UCSD-AML1 (cell line): ENCODE data around the gene CCDC40.

ENCODE experiments used
- DNase-seq: peaks from one replicate; lab custom pipeline; 2025; ENCODE audit not compliant: unreplicated experiment; lab: John Stamatoyannopoulos, UW

The CCDC40 gene

GRCh38 chr17:80018917-80019651 is 17.4 kb upstream of the CCDC40 start:
- DNase-seq, result no peak

- no peak for DNase-seq
Observed at GRCh38 chr17:80021600-80021999, 14.8 kb upstream of the CCDC40 start.

- DNase-seq, result no peak
Observed at GRCh38 chr17:80023481-80024205, 12.8 kb upstream of the CCDC40 start.

GRCh38 chr17:80024206-80024972 is 12.1 kb upstream of the CCDC40 start:
- DNase-seq, result no peak

- DNase-seq, result no peak
Observed at GRCh38 chr17:80025140-80025539, 11.3 kb upstream of the CCDC40 start.

- no peak for DNase-seq
Observed at GRCh38 chr17:80025796-80026195, 10.6 kb upstream of the CCDC40 start.

GRCh38 chr17:80026359-80027042 is 9.9 kb upstream of the CCDC40 start:
- no peak for DNase-seq

GRCh38 chr17:80027043-80027435 is 9.4 kb upstream of the CCDC40 start:
- no peak for DNase-seq

GRCh38 chr17:80028030-80028429 is 8.4 kb upstream of the CCDC40 start:
- no peak for DNase-seq

- DNase-seq, result no peak
Observed at GRCh38 chr17:80029258-80029974, 7.0 kb upstream of the CCDC40 start.

- DNase-seq, result no peak
Observed at GRCh38 chr17:80030730-80031410, 5.6 kb upstream of the CCDC40 start.

- DNase-seq, result no peak
Observed at GRCh38 chr17:80031691-80032430, 4.6 kb upstream of the CCDC40 start.

GRCh38 chr17:80032614-80033171 is 3.7 kb upstream of the CCDC40 start:
- no peak for DNase-seq

- no peak for DNase-seq
Observed at GRCh38 chr17:80033840-80034239, 2.6 kb upstream of the CCDC40 start.

GRCh38 chr17:80034791-80035686 is 1.4 kb upstream of the CCDC40 start:
- DNase-seq, result no peak

- no peak for DNase-seq
Observed at GRCh38 chr17:80035687-80035936, 830 bp upstream of the CCDC40 start, which contains the start of gene TBC1D16. TBC1D16 (minus strand) TSS chr17:80035872; CDS start chr17:80013547, 22,325 bp downstream.

GRCh38 chr17:80036715-80037477 is 454 bp downstream of the CCDC40 start:
- DNase-seq, result no peak
